HepG2 (cell line): ENCODE data around the gene TTPAL.

ENCODE experiments used
- ARNT ChIP-seq: fragments of 450-650 bp; IDR thresholded peaks from 2 replicates; pipeline ENCODE4 v1.6.1; 2017
- EP300 ChIP-seq, 3 experiments: sonication (generic) in 1 of 3; formaldehyde crosslinking in 1 of 3; IDR thresholded peaks; 2 replicates each; pipeline versions ENCODE4 v1.5.1 to v1.6.1; 2011 to 2020; ENCODE audit warnings: low read depth in 2 of 3, low read length in 2 of 3, borderline replicate concordance in 1 of 3, improper control_type of control experiment in 1 of 3, mild to moderate bottlenecking in 1 of 3, missing genetic modification reagents in 1 of 3, moderate library complexity in 1 of 3
- MAZ ChIP-seq, 2 experiments: sonication (generic) in 1 of 2; formaldehyde crosslinking in 1 of 2; IDR thresholded peaks; 2 replicates each; pipeline versions ENCODE4 v1.5.0 to v1.6.1; 2012 to 2020; ENCODE audit warnings: low read depth in 2 of 2, mild to moderate bottlenecking in 2 of 2, borderline replicate concordance in 1 of 2, improper control_type of control experiment in 1 of 2, low read length in 1 of 2, missing genetic modification reagents in 1 of 2, moderate library complexity in 1 of 2
- MYC ChIP-seq: sonication (generic); formaldehyde crosslinking; IDR thresholded peaks from 2 replicates; pipeline ENCODE4 v1.9.0; 2021; ENCODE audit warnings: missing genetic modification reagents, borderline replicate concordance
- POLR2A ChIP-seq, 2 experiments: IDR thresholded peaks; 2 replicates each; pipeline ENCODE4 v1.6.1; 2011; ENCODE audit warnings: low read depth in 2 of 2, low read length in 2 of 2, mild to moderate bottlenecking in 1 of 2, moderate library complexity in 1 of 2; ENCODE audit not compliant: insufficient read depth in 1 of 2
- ZBTB8A ChIP-seq: sonication (generic); formaldehyde crosslinking; IDR thresholded peaks from 2 replicates; pipeline ENCODE4 v1.4.0; 2020; ENCODE audit warnings: mild to moderate bottlenecking, low read depth, missing genetic modification reagents, borderline replicate concordance
- ZFP82 ChIP-seq: sonication (generic); formaldehyde crosslinking; IDR thresholded peaks from 2 replicates; pipeline ENCODE4 v1.5.1; 2020; ENCODE audit warnings: mild to moderate bottlenecking, missing genetic modification reagents, borderline replicate concordance

DNA sequence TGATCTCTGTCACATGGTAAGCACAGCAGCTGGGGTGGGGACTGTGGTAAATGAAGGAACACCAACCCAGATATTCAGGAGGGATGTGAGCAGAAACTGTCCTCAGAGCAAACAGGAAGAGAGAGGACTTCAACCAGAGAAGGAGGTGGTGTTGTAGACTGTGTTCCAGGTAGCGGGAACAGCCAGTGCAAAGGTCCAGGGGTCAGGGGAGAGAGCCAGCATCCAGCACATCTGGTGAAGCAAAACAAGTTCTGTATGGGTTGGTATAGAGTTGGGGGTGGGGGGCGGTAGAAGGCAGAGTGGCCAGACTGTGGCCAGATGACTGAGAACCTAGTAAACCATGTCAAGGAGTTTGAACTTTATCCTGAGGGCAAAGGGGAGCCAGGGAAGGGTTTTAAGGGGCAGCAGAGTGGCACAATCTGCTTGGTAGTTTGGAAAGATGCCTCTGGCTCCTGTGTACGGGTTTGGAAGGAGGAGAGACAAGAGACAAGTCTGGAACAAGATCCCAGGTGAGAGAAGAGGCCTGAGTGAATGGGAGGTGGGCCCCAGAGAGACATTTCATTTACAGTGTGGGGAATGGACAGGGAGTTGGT lies 27.8 kb upstream of the TTPAL start:
- no peak for TF ChIP-seq EP300 (IDR thresholded peaks at IDR 0.05; ENCODE audit: low read depth in 2 of 2, low read length in 2 of 2)
- TF ChIP-seq EP300 (CRISPR knock-in tag; IDR thresholded peaks at IDR 0.05; ENCODE audit: borderline replicate concordance), result no peak
- no peak for TF ChIP-seq ARNT
- TF ChIP-seq ZBTB8A (CRISPR knock-in tag), result no peak
- TF ChIP-seq POLR2A (IDR thresholded peaks at IDR 0.05; ENCODE audit: insufficient read depth in 1 of 2, low read depth in 2 of 2, low read length in 2 of 2), result no peak
- TF ChIP-seq MYC (CRISPR knock-in tag), result no peak
- no peak for TF ChIP-seq MAZ (IDR thresholded peaks at IDR 0.05; ENCODE audit: borderline replicate concordance, low read depth, low read length)
- no peak for TF ChIP-seq MAZ (CRISPR knock-in tag; IDR thresholded peaks at IDR 0.05; ENCODE audit: low read depth)
- TF ChIP-seq ZFP82 (CRISPR knock-in tag), result 0 out of 2 replicates have a peak, but pooled peaks have one; percentile 31
